HG02938 (cell line): Measurements from ENCODE around the gene OVCA2.

ENCODE experiments used
- ATAC-seq: cut with Tn5 transposase; IDR thresholded peaks from one replicate; pipeline ENCODE4 v1.9.1; 2021; ENCODE audit warnings: mild to moderate bottlenecking, moderate library complexity; ENCODE audit not compliant: unreplicated experiment

OVCA2 gene

GRCh38 chr17:2041561-2042389 lies at the start of gene OVCA2:
OVCA2 (plus strand) TSS chr17:2042022; CDS start chr17:2042048, 26 bp downstream.
- peak; percentile 82 for ATAC-seq

- ATAC-seq: no peak
These were observed 49.3 kb upstream of the OVCA2 start for GRCh38 chr17:1992541-1992940.

- ATAC-seq: no peak
These were observed 47.1 kb upstream of the OVCA2 start for GRCh38 chr17:1994707-1995106.

GRCh38 chr17:1995321-1995892 lies 46.4 kb upstream of the OVCA2 start:
- ATAC-seq: no peak

- ATAC-seq: no peak
These were observed 45.7 kb upstream of the OVCA2 start for GRCh38 chr17:1995907-1996799.

- no peak for ATAC-seq
These were observed 45.0 kb upstream of the OVCA2 start for GRCh38 chr17:1996800-1997288.

GRCh38 chr17:1997289-1997926 lies 44.4 kb upstream of the OVCA2 start:
- no peak for ATAC-seq

- ATAC-seq: no peak
These were observed 43.7 kb upstream of the OVCA2 start for GRCh38 chr17:1997927-1998742.

GRCh38 chr17:1999557-2000251 lies 42.1 kb upstream of the OVCA2 start:
- no peak for ATAC-seq

GRCh38 chr17:2002767-2003329 lies 39.0 kb upstream of the OVCA2 start:
- no peak for ATAC-seq

- no peak for ATAC-seq
These were observed 38.3 kb upstream of the OVCA2 start for GRCh38 chr17:2003525-2003924.

- ATAC-seq: no peak
These were observed 37.3 kb upstream of the OVCA2 start for GRCh38 chr17:2004435-2004952.

GRCh38 chr17:2008332-2009126 lies 33.3 kb upstream of the OVCA2 start:
- no peak for ATAC-seq

- ATAC-seq: no peak
These were observed 32.1 kb upstream of the OVCA2 start for GRCh38 chr17:2009737-2010136.

GRCh38 chr17:2011411-2012371 lies 30.1 kb upstream of the OVCA2 start:
- ATAC-seq: no peak

- no peak for ATAC-seq
These were observed 29.3 kb upstream of the OVCA2 start for GRCh38 chr17:2012499-2012898.
